DND-41 (cell line): ENCODE data around the gene FUOM.

Source experiments
- CTCF ChIP-seq: IDR thresholded peaks from 2 replicates; pipeline ENCODE4 v1.5.1; 2012; ENCODE audit warnings: borderline replicate concordance, low read length, moderate library complexity, mild to moderate bottlenecking; ENCODE audit not compliant: poor library complexity, severe bottlenecking; ENCODE audit errors: extremely low read depth
- EZH2 ChIP-seq: IDR thresholded peaks from 3 replicates; pipeline ENCODE4 v1.6.1; 2012; ENCODE audit warnings: borderline replicate concordance, low read depth, mild to moderate bottlenecking, moderate library complexity, low read length, inconsistent platforms; ENCODE audit not compliant: severe bottlenecking

DNA sequence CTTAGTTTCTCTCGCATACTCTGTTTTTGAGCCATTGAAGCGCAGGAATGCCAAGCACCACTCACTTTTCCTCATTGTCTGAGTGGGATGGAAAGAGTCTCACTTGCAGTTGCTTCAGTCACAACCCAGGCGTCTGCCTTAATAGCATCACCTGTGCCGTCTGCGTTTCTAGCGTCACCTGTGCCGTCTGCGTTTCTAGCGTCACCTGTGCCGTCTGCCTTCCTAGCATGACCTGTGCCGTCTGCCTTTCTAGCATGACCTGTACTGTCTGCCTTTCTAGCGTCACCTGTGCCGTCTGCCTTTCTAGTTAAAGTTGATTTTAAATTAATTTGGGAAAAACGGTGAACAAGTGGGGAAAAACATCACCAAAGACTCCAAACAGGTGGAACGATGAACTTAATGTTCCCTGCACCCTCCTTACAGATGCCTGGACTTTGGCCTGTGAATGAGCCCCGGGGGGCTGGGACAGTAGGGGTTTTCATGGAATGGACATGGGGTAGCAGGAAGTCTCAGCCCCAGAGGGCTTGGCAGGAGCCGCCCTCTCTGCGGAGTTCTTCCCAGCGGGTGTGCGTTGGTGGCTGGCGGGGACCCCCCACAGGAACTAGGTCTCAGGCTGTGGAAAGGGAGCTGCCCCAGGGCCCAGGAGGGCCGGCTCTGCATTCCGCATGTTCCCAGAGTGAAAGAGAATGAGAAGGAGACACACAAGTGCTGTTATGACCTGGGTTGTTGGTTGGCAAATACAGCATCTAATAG is 45.6 kb downstream of the FUOM start:
- no peak for TF ChIP-seq CTCF
- TF ChIP-seq EZH2 = no peak
